ENCODE data around the gene TRIM45.

Gene TRIM45

DNA sequence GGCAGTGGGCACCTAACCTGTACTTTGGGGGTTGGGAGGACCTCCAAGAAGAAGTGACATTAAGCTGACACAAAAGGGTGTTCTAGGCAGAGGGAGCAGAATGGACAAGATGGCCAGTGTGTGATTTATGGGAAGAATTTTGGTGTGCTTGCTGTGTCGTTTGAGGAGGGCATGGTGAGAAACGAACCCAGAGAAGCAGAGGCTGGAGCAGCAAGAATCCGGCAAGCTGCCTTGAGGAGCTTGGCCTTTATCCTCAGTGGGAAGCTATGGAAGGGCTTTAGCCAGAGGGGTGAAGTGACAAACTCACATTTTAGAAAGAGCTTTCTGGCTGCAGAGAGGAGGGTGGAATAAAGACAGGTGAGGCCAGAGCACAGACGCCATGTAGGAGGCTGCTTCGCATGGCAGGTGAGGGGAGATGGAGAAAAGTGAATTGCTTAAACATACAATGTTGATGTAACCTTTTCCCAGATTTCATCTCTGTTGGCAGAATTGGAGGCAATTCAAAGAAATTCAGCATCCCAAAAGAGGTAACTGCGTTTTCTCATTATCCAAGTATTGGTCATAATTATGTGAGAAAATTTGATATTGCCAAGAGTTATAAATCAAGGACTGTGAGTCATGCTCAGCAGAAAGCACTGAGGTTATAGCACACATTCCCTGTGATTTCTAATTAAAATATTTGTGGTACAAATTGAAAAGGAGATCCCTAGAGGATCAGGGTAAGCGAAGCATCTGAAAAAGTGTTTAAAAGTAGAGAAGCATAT, 26.5 kb downstream of the TRIM45 start:
- Histone ChIP-seq H3K9ac (ENCODE audit: low read length) (no peak overlapping the region), H3K79me2 (ENCODE audit: low read length) (no peaks in the 10 kb centered on the region), H3K27me3 (ENCODE audit: low read depth, low read length) (no peaks in the 10 kb centered on the region), H3K27ac (ENCODE audit: low read length) (no peak overlapping the region), H3K36me3 (replicated peaks; ENCODE audit: low read depth, low read length) (peaks cover 62% of the 10 kb centered on the region), H3K4me3 (ENCODE audit: low read length) (no peak overlapping the region), H3K4me1 (ENCODE audit: low read length) (no peaks in the 10 kb centered on the region), H2AFZ (ENCODE audit: low read depth, low read length) (no peak overlapping the region), H4K20me1 (ENCODE audit: insufficient read depth, low read length) (no peaks in the 10 kb centered on the region), H3K4me2 (ENCODE audit: low read length) (no peak overlapping the region), H3K9me3 (ENCODE audit: insufficient read depth, low read length) (no peaks in the 10 kb centered on the region)
- TF ChIP-seq, protein P1, sequence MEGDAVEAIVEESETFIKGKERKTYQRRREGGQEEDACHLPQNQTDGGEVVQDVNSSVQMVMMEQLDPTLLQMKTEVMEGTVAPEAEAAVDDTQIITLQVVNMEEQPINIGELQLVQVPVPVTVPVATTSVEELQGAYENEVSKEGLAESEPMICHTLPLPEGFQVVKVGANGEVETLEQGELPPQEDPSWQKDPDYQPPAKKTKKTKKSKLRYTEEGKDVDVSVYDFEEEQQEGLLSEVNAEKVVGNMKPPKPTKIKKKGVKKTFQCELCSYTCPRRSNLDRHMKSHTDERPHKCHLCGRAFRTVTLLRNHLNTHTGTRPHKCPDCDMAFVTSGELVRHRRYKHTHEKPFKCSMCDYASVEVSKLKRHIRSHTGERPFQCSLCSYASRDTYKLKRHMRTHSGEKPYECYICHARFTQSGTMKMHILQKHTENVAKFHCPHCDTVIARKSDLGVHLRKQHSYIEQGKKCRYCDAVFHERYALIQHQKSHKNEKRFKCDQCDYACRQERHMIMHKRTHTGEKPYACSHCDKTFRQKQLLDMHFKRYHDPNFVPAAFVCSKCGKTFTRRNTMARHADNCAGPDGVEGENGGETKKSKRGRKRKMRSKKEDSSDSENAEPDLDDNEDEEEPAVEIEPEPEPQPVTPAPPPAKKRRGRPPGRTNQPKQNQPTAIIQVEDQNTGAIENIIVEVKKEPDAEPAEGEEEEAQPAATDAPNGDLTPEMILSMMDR (IDR thresholded peaks at IDR 0.05; ENCODE audit: low read depth, low read length) = no peak
- TF ChIP-seq EZH2phosphoT487 (IDR thresholded peaks at IDR 0.05; ENCODE audit: low read depth) = no peak

DNA sequence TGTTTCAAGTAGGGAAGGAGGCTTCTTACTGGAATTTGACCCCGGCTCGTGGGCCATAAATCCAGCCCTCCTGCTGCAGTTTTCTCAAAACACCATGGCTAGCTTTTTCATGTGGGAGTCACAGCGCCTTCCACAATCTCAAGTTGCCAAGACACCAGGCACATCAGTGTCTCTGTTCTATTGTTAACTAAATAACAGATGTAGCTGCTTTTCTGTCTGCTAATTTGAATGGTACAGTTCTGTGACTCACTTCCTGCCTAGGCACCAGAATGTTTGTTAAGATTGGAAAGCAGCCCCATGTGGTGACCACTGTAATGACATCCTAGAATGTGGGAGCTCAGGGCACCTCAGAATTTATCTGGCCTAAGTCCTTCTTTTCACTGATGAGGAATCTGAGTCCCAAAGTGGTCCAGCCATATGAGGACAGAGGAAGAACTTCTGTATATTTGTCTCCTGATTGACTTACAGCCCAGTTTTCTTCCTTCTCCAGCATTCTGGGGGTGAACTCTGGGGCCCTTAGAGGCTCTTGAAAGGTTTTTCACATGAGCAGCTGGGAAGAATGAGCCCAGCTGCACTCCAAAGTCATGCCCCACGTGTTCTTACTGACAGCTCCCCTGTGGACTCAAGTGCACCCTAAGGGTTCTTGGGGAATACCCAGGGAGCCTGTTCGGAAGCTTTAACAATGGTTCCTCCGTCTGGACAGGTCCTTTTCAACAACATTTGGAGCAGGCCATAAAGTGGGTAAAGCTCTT, 27.5 kb downstream of the TRIM45 start:
- TF ChIP-seq, protein P1 (IDR thresholded peaks at IDR 0.05; ENCODE audit: low read depth, low read length) = no peak
- TF ChIP-seq EZH2phosphoT487 (IDR thresholded peaks at IDR 0.05; ENCODE audit: low read depth) = no peak
- no peak overlapping the region for H3K27ac ChIP-seq (ENCODE audit: low read length)

GRCh38 chr1:117093091-117093534, 28.4 kb downstream of the TRIM45 start:
- no peak overlapping the region for H2AFZ ChIP-seq (ENCODE audit: low read depth, low read length)
- H3K27ac ChIP-seq (ENCODE audit: low read length) = no peak overlapping the region
- no peaks in the 10 kb centered on the region for H3K79me2 ChIP-seq (ENCODE audit: low read length)
- H4K20me1 ChIP-seq (ENCODE audit: insufficient read depth, low read length) = no peaks in the 10 kb centered on the region
- H3K9me3 ChIP-seq (ENCODE audit: insufficient read depth, low read length) = no peaks in the 10 kb centered on the region
- peaks cover 59% of the 10 kb centered on the region for H3K36me3 ChIP-seq (replicated peaks; ENCODE audit: low read depth, low read length)
- H3K4me1 ChIP-seq (ENCODE audit: low read length) = no peaks in the 10 kb centered on the region
- H3K4me2 ChIP-seq (ENCODE audit: low read length) = no peak overlapping the region
- H3K27me3 ChIP-seq (ENCODE audit: low read depth, low read length) = no peaks in the 10 kb centered on the region
- H3K4me3 ChIP-seq (ENCODE audit: low read length) = no peak overlapping the region
- no peak for TF ChIP-seq EZH2phosphoT487 (IDR thresholded peaks at IDR 0.05; ENCODE audit: low read depth)
- TF ChIP-seq, protein P1 (IDR thresholded peaks at IDR 0.05; ENCODE audit: low read depth, low read length) = no peak
- no peak overlapping the region for H3K9ac ChIP-seq (ENCODE audit: low read length)

More for the DNA sequence above, 27.5 kb downstream of the TRIM45 start:
- H3K4me2 ChIP-seq (ENCODE audit: low read length) = no peak overlapping the region
- H2AFZ ChIP-seq (ENCODE audit: low read depth, low read length) = no peak overlapping the region
- H3K79me2 ChIP-seq (ENCODE audit: low read length) = no peaks in the 10 kb centered on the region
- no peak overlapping the region for H3K9ac ChIP-seq (ENCODE audit: low read length)
- peaks cover 59% of the 10 kb centered on the region for H3K36me3 ChIP-seq (replicated peaks; ENCODE audit: low read depth, low read length)
- no peaks in the 10 kb centered on the region for H3K9me3 ChIP-seq (ENCODE audit: insufficient read depth, low read length)
- H4K20me1 ChIP-seq (ENCODE audit: insufficient read depth, low read length) = no peaks in the 10 kb centered on the region
- no peaks in the 10 kb centered on the region for H3K27me3 ChIP-seq (ENCODE audit: low read depth, low read length)
- no peak overlapping the region for H3K4me3 ChIP-seq (ENCODE audit: low read length)
- H3K4me1 ChIP-seq (ENCODE audit: low read length) = no peaks in the 10 kb centered on the region

DNA sequence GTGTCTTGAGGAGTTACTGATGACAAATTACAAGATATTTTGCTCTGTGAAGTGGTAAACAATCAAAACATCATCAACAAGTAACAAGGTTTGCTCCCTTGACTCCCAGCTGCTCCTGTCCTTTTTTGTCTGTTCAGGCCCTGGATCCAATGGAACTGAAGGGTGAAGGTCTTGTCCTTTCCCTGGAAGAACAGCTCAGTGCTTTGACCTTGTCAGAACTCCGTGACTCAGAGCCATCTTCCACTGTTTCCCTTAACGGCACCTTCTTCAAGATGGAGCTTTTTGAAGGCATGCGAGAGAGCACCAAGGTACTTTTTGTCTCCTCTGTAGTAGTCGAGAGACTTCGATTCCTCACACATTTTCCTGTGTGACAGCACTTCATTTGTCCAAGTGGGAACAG, 29.0 kb downstream of the TRIM45 start:
- Histone ChIP-seq H3K4me3 (ENCODE audit: low read length) (no peak overlapping the region), H3K79me2 (ENCODE audit: low read length) (no peaks in the 10 kb centered on the region), H3K9ac (ENCODE audit: low read length) (no peak overlapping the region), H3K27ac (ENCODE audit: low read length) (no peak overlapping the region), H3K27me3 (ENCODE audit: low read depth, low read length) (no peaks in the 10 kb centered on the region), H2AFZ (ENCODE audit: low read depth, low read length) (no peak overlapping the region), H3K4me1 (ENCODE audit: low read length) (no peaks in the 10 kb centered on the region), H3K4me2 (ENCODE audit: low read length) (no peak overlapping the region), H3K36me3 (replicated peaks; ENCODE audit: low read depth, low read length) (peaks cover 58% of the 10 kb centered on the region), H3K9me3 (ENCODE audit: insufficient read depth, low read length) (no peaks in the 10 kb centered on the region), H4K20me1 (ENCODE audit: insufficient read depth, low read length) (no peaks in the 10 kb centered on the region)
- no peak for TF ChIP-seq EZH2phosphoT487 (IDR thresholded peaks at IDR 0.05; ENCODE audit: low read depth)
- TF ChIP-seq, protein P1 (IDR thresholded peaks at IDR 0.05; ENCODE audit: low read depth, low read length) = no peak

All from OCI-LY3 (cell line).